Measurements from ENCODE around the gene GNAI1.

The GNAI1 gene

GRCh38 chr7:80257756-80258155 lies 123.1 kb downstream of the GNAI1 start:
- no peak for DNase-seq

- DNase-seq, result no peak
Measured at GRCh38 chr7:80260606-80261005, 126.0 kb downstream of the GNAI1 start.

DNA sequence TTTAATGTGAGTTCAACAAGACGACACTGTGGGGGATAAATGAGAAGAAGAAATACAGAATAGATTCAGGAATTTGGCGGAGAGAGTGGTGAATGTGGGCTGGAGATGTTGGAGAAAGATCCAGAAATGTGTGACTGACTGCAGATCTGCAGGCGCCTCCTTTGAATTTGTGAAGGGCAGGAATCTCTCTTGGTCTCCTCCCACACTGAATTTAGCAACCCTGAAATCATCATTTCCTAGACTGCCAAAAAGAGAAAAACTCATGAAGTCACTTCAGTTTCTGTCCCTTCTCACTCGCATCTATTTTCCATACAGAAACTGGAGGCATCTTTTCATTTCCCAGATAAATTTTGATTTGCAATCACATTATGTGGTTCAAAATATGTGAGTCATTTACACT lies 128.7 kb downstream of the GNAI1 start:
- no peak for DNase-seq

GRCh38 chr7:80263821-80264220 lies 129.2 kb downstream of the GNAI1 start:
- no peak for DNase-seq

DNA sequence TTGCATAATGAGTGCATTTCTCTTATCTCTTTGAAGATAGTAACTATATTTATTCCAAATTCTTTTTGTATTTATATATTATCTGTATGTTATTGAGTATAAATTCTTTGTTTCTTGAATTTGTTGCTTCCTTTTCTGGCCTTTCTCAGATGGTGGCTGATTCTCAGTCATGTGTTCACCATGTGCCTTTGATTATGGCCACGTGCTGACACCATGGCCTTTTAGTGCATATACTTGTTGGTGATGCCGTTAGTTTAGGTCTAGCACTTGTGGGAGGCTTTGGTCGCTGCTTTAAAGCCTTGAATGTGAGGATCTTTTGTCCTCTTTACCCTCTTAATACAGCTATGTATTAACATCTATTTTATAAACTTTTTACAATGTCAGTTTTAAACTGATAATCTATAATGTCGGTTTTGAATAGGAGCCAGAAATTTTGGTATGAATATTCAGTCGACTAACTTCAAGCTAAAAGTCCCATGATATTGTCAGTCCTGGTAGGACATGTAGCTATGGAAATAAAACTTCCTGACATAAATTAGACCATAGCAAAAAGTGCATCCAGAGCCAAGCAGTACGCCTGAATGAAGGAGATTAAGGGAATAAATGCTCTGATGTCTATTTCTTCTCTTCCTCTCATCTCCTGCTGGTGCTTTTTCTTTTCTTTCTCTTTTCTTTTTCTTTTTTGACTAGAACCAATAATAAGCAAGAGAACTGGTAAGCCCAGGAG lies 130.3 kb downstream of the GNAI1 start:
- DNase-seq, result no peak

- no peak for DNase-seq
Measured at GRCh38 chr7:80272560-80273239, 138.1 kb downstream of the GNAI1 start.

- DNase-seq, result no peak
Measured at GRCh38 chr7:80273327-80273726, 138.7 kb downstream of the GNAI1 start.

- no peak for DNase-seq
Measured at GRCh38 chr7:80275192-80275605, 140.6 kb downstream of the GNAI1 start.

Measured in eye (tissue), 1 donor.